B cell (primary cell): ENCODE measurements around the gene AMOTL1. TPM values are rescaled to one million over a fixed set of nuclear protein-coding genes. Genes with fewer than 3 reads are reported as not detected.

Experiments
- ATAC-seq: fragments of 200-7000 bp; cut with Tn5 transposase; one replicate; pipeline ENCODE4 v1.10.0; 2021; ENCODE audit warnings: low read depth, mild to moderate bottlenecking, moderate number of reproducible peaks, moderate library complexity
- CTCF ChIA-PET: fragments of 350-600 bp; sonication (Branson Sonifier 250); formaldehyde crosslinking; loops from one replicate; lab custom pipeline; 2021; ENCODE audit warnings: antibody characterized with exemption, inconsistent platforms; lab: Charles Lee
- POLR2A ChIA-PET: fragments of 350-600 bp; sonication (Branson Sonifier 250); formaldehyde crosslinking; loops from one replicate; lab custom pipeline; 2021; ENCODE audit warnings: antibody characterized with exemption; lab: Charles Lee
- DNase-seq: peaks from one replicate; pipeline ENCODE4 v3.0.0; 2013
- H2AFZ ChIP-seq: 2 replicates; pipeline ENCODE4 v1.6.1; 2012; ENCODE audit warnings: mild to moderate bottlenecking, low read depth, low read length; ENCODE audit not compliant: insufficient read depth, poor library complexity, severe bottlenecking
- H3K27ac ChIP-seq, 2 donors: 1 replicate in 1 of 2; 2 replicates in 1 of 2; pipeline ENCODE4 v1.5.1; 2012 to 2013; ENCODE audit warnings: low read length in 2 of 2, mild to moderate bottlenecking in 2 of 2, moderate library complexity in 1 of 2
- H3K27me3 ChIP-seq, 4 experiments: fragments of 200-600 bp in 1 of 4; sonication (generic) in 1 of 4; replicated peaks in 1 of 4; 1 replicate in 2 of 4; 2 replicates in 2 of 4; pipeline versions ENCODE4 v1.6.1 to v1.7.0; 2013 to 2016; ENCODE audit warnings: low read length in 3 of 4, mild to moderate bottlenecking in 2 of 4, mixed read lengths in 1 of 4, moderate library complexity in 1 of 4; ENCODE audit not compliant: insufficient read depth in 4 of 4, control insufficient read depth in 3 of 4; ENCODE audit errors: control extremely low read depth in 1 of 4
- H3K36me3 ChIP-seq, 2 experiments: replicated peaks in 1 of 2; 1 replicate in 1 of 2; 2 replicates in 1 of 2; pipeline versions ENCODE4 v1.6.1 to v1.7.1; 2013; ENCODE audit warnings: low read length in 1 of 2; ENCODE audit not compliant: insufficient read depth in 2 of 2, control insufficient read depth in 1 of 2; ENCODE audit errors: control extremely low read depth in 1 of 2, extremely low read depth in 1 of 2
- H3K4me1 ChIP-seq, 2 donors: fragments of 200-600 bp in 1 of 2; sonication (generic) in 1 of 2; 1 replicate in 1 of 2; 2 replicates in 1 of 2; pipeline versions ENCODE4 v1.5.1 to v1.6.1; 2013 to 2017; ENCODE audit warnings: low read length in 2 of 2; ENCODE audit not compliant: control insufficient read depth in 2 of 2, insufficient read depth in 2 of 2
- H3K4me2 ChIP-seq: replicated peaks from 2 replicates; pipeline ENCODE3; 2012; ENCODE audit warnings: mild to moderate bottlenecking, low read depth, low read length; ENCODE audit not compliant: poor library complexity, severe bottlenecking
- H3K4me3 ChIP-seq, 5 experiments: fragments of 200-600 bp in 1 of 5; sonication (generic) in 1 of 5; 1 replicate in 3 of 5; 2 replicates in 2 of 5; pipeline versions ENCODE4 v1.5.1 to v1.7.0; 2011 to 2016; ENCODE audit warnings: low read length in 4 of 5, mild to moderate bottlenecking in 4 of 5, low read depth in 2 of 5, control low read depth in 1 of 5, moderate library complexity in 1 of 5; ENCODE audit not compliant: insufficient read depth in 1 of 5; ENCODE audit errors: control extremely low read depth in 1 of 5, extremely low read depth in 1 of 5
- H3K79me2 ChIP-seq: fragments of 200-600 bp; sonication (generic); one replicate; pipeline ENCODE4 v1.6.0; 2016; ENCODE audit warnings: low read length; ENCODE audit not compliant: control insufficient read depth, insufficient read depth
- H3K9ac ChIP-seq: fragments of 200-600 bp; sonication (generic); 2 replicates; pipeline ENCODE4 v1.6.1; 2017; ENCODE audit warnings: mild to moderate bottlenecking, low read length, moderate library complexity
- H3K9me3 ChIP-seq, 3 donors: one replicate each; pipeline versions ENCODE4 v1.6.1 to v1.7.1; 2013; ENCODE audit warnings: low read length in 2 of 3; ENCODE audit not compliant: control insufficient read depth in 2 of 3, insufficient read depth in 1 of 3; ENCODE audit errors: control extremely low read depth in 1 of 3
- H4K20me1 ChIP-seq: 2 replicates; pipeline ENCODE4 v1.6.0; 2012; ENCODE audit warnings: mild to moderate bottlenecking, low read length; ENCODE audit not compliant: insufficient read depth, control insufficient read depth, poor library complexity, severe bottlenecking
- H3K27ac Mint-ChIP-seq: one replicate; pipeline ENCODE4 v1.8.0; 2021; ENCODE audit warnings: mixed read lengths
- H3K27me3 Mint-ChIP-seq: one replicate; pipeline ENCODE4 v1.8.0; 2021; ENCODE audit warnings: mixed read lengths
- H3K4me1 Mint-ChIP-seq: one replicate; pipeline ENCODE4 v1.8.0; 2021; ENCODE audit warnings: mixed read lengths
- H3K4me3 Mint-ChIP-seq: one replicate; pipeline ENCODE4 v1.8.0; 2021; ENCODE audit warnings: mixed read lengths
- H3K9me3 Mint-ChIP-seq: one replicate; pipeline ENCODE4 v1.8.0; 2022; ENCODE audit warnings: mixed read lengths; ENCODE audit not compliant: insufficient read depth
- CTCF ChIP-seq: fragments of 200-600 bp; IDR thresholded peaks from one replicate; pipeline ENCODE4 v1.8.0; 2022; ENCODE audit warnings: antibody characterized with exemption, mild to moderate bottlenecking
- EZH2 ChIP-seq: IDR thresholded peaks from 2 replicates; pipeline ENCODE4 v1.6.1; 2012; ENCODE audit warnings: borderline replicate concordance, low read depth, mild to moderate bottlenecking, moderate library complexity, low read length; ENCODE audit not compliant: insufficient read depth, poor library complexity, severe bottlenecking
- WGBS: methylation state at CpG from one replicate; pipeline ENCODE4 v1.1.5; 2013; ENCODE audit warnings: missing lambda C conversion rate; ENCODE audit not compliant: insufficient coverage; 5-methylcytosine and 5-hydroxymethylcytosine counted together
- intact Hi-C: fragments of 100-400 bp; cut with micrococcal nuclease; formaldehyde crosslinking; loops from one replicate; pipeline ENCODE4 v1.10.0; 2022
- polyA plus RNA-seq: library from polyadenylated mRNA; depleted of rRNA; stranded (reverse); fragments of >200 nt; gene quantifications from 2 replicates; pipeline ENCODE4 v1.2.3, GENCODE V29; 2012
- total RNA-seq, 2 donors: library from RNA; stranded (reverse); fragments of 120-200 nt in 1 of 2; gene quantifications; 1 replicate in 1 of 2; 2 replicates in 1 of 2; pipeline versions ENCODE4 v1.2.3 to v1.2.4, GENCODE V29; 2013 to 2022

AMOTL1 gene
- total and polyA plus RNA-seq, 2 donors (not counting 1 experiment from before 2014, with no cell fraction given) = 0.04 to 0.30 TPM

- intact Hi-C loops = no loop called here
- Histone ChIP-seq H3K4me2 (no peak overlapping the region), H4K20me1 (no peaks in the 10 kb centered on the region), H3K9me3 (no peaks in the 10 kb centered on the region), H3K27ac (no peak overlapping the region), H3K27me3 (no peaks in the 10 kb centered on the region), H3K4me3 (no peak overlapping the region), H3K36me3 (no peaks in the 10 kb centered on the region), H3K4me1 (no peaks in the 10 kb centered on the region), H2AFZ (no peak overlapping the region), H3K79me2 (no peaks in the 10 kb centered on the region), H3K9ac (no peak overlapping the region)
- ChIA-PET POLR2A (no interaction called here), CTCF (no interaction called here)
- H3K4me1 Mint-ChIP-seq = no peaks in the 10 kb centered on the region
- TF ChIP-seq EZH2 = no peak
- TF ChIP-seq CTCF = no peak
- no peak overlapping the region for H3K4me3 Mint-ChIP-seq
- 100% methylated on average over 1 of the region's 4 CpGs for WGBS
- ATAC-seq = no peak
- H3K27ac Mint-ChIP-seq = no peak overlapping the region
- H3K9me3 Mint-ChIP-seq = no peaks in the 10 kb centered on the region
- H3K27me3 Mint-ChIP-seq = no peaks in the 10 kb centered on the region
- no peak for DNase-seq
Observed at GRCh38 chr11:94804874-94805273, 36.7 kb downstream of the AMOTL1 start.

GRCh38 chr11:94806014-94806413 lies 37.9 kb downstream of the AMOTL1 start:
- Histone ChIP-seq H3K9me3 (no peaks in the 10 kb centered on the region), H4K20me1 (no peaks in the 10 kb centered on the region), H3K4me3 (no peak overlapping the region), H3K9ac (no peak overlapping the region), H3K4me1 (no peaks in the 10 kb centered on the region), H3K36me3 (no peaks in the 10 kb centered on the region), H2AFZ (no peak overlapping the region), H3K27ac (no peak overlapping the region), H3K27me3 (no peaks in the 10 kb centered on the region), H3K4me2 (no peak overlapping the region), H3K79me2 (no peaks in the 10 kb centered on the region)
- POLR2A ChIA-PET = no interaction called here
- no peak overlapping the region for H3K4me3 Mint-ChIP-seq
- TF ChIP-seq EZH2 = no peak
- no peak for TF ChIP-seq CTCF
- ATAC-seq = no peak
- CTCF ChIA-PET = no interaction called here
- no peaks in the 10 kb centered on the region for H3K27me3 Mint-ChIP-seq
- no peaks in the 10 kb centered on the region for H3K9me3 Mint-ChIP-seq
- no peak for DNase-seq
- H3K4me1 Mint-ChIP-seq = no peaks in the 10 kb centered on the region
- no CpG with 5 or more reads among the region's 1 CpG for WGBS
- intact Hi-C loops = no loop called here
- H3K27ac Mint-ChIP-seq = no peak overlapping the region
